Keratinocyte (primary cell): ENCODE results near the gene KPNA1. TPM values are rescaled to one million over a fixed set of nuclear protein-coding genes. Genes with fewer than 3 reads are reported as not detected.
A peak's percentile ranks its signal among the peaks of the same experiment; 100 is the strongest.

Experiments
- DNase-seq: peaks from one replicate; pipeline ENCODE4 v3.0.0-alpha.2; 2011; ENCODE audit warnings: low read depth, missing footprints, low spot score
- FAIRE-seq: peaks from 2 replicates; lab custom pipeline; 2011; peaks lifted over from hg19 to GRCh38; lab: Jason Lieb, UNC
- H2AFZ ChIP-seq: 2 replicates; pipeline ENCODE4 v1.6.0; 2012; ENCODE audit warnings: low read length, control low read depth, inconsistent platforms; ENCODE audit not compliant: control insufficient read depth
- H3K27ac ChIP-seq: 2 replicates; pipeline ENCODE4 v1.5.1; 2011; ENCODE audit warnings: low read length; ENCODE audit not compliant: control insufficient read depth, insufficient read depth
- H3K27me3 ChIP-seq: 3 replicates; pipeline ENCODE4 v1.6.0; 2011; ENCODE audit warnings: low read length; ENCODE audit not compliant: control insufficient read depth, insufficient read depth; ENCODE audit errors: extremely low read depth
- H3K36me3 ChIP-seq, 2 experiments: 2 replicates in 1 of 2; 3 replicates in 1 of 2; pipeline ENCODE4 v1.5.1; 2011; ENCODE audit warnings: low read length in 2 of 2, mild to moderate bottlenecking in 1 of 2; ENCODE audit not compliant: control insufficient read depth in 2 of 2, insufficient read depth in 2 of 2; ENCODE audit errors: extremely low read depth in 1 of 2
- H3K4me1 ChIP-seq: 3 replicates; pipeline ENCODE4 v1.5.1; 2011; ENCODE audit warnings: low read length; ENCODE audit not compliant: control insufficient read depth, insufficient read depth; ENCODE audit errors: extremely low read depth
- H3K4me2 ChIP-seq: 3 replicates; pipeline ENCODE4 v1.6.0; 2011; ENCODE audit warnings: low read depth, low read length; ENCODE audit not compliant: control insufficient read depth, insufficient read depth; ENCODE audit errors: extremely low read depth
- H3K4me3 ChIP-seq, 3 experiments: fragments of 200-600 bp in 1 of 3; sonication (generic) in 1 of 3; 2 replicates in 2 of 3; 3 replicates in 1 of 3; pipeline ENCODE4 v1.5.1; 2011 to 2016; ENCODE audit warnings: low read length in 3 of 3, mild to moderate bottlenecking in 3 of 3, control low read depth in 2 of 3, inconsistent platforms in 1 of 3, low read depth in 1 of 3, mixed read lengths in 1 of 3, mixed run types in 1 of 3, moderate library complexity in 1 of 3; ENCODE audit not compliant: control insufficient read depth in 2 of 3, insufficient read depth in 2 of 3; ENCODE audit errors: extremely low read depth in 1 of 3
- H3K79me2 ChIP-seq: 2 replicates; pipeline ENCODE4 v1.6.0; 2012; ENCODE audit warnings: low read length; ENCODE audit not compliant: control insufficient read depth, insufficient read depth
- H3K9ac ChIP-seq: 3 replicates; pipeline ENCODE4 v1.6.0; 2011; ENCODE audit warnings: low read length; ENCODE audit not compliant: control insufficient read depth, insufficient read depth; ENCODE audit errors: extremely low read depth
- H3K9me1 ChIP-seq: 3 replicates; pipeline ENCODE4 v1.6.0; 2011; ENCODE audit warnings: low read length; ENCODE audit not compliant: control insufficient read depth, insufficient read depth; ENCODE audit errors: extremely low read depth
- H3K9me3 ChIP-seq: 2 replicates; pipeline ENCODE4 v1.5.1; 2012; ENCODE audit warnings: low read depth, low read length; ENCODE audit not compliant: control insufficient read depth
- H4K20me1 ChIP-seq: 3 replicates; pipeline ENCODE4 v1.6.0; 2011; ENCODE audit warnings: low read length; ENCODE audit not compliant: control insufficient read depth, insufficient read depth; ENCODE audit errors: extremely low read depth
- CTCF ChIP-seq, 3 experiments: IDR thresholded peaks in 1 of 3; conservative IDR thresholded peaks in 1 of 3; optimal IDR thresholded peaks in 1 of 3; 2 replicates in 2 of 3; 3 replicates in 1 of 3; pipeline versions ENCODE3 to v1.5.1; 2011; ENCODE audit warnings: low read length in 3 of 3, mild to moderate bottlenecking in 3 of 3, moderate library complexity in 2 of 3, control low read depth in 1 of 3, inconsistent platforms in 1 of 3; ENCODE audit not compliant: insufficient read depth in 2 of 3; ENCODE audit errors: extremely low read depth in 1 of 3
- EZH2 ChIP-seq: IDR thresholded peaks from one replicate; pipeline ENCODE4 v1.6.1; 2012; ENCODE audit warnings: inconsistent platforms, mild to moderate bottlenecking, low read length, moderate library complexity
- dilution Hi-C: fragments of 300-500 bp; cut with MboI; formaldehyde crosslinking; loops from one replicate; pipeline ENCODE4 v1.7.0; 2020; ENCODE audit warnings: low sequenced_read_pairs; ENCODE audit not compliant: extremely low pct_ligation_motif_present
- polyA plus RNA-seq, 5 experiments: library from polyadenylated mRNA; depleted of rRNA in 3 of 5; stranded (reverse) in 3 of 5; stranded (forward) in 1 of 5; unstranded in 1 of 5; fragments of >200 nt; gene quantifications; 1 replicate in 1 of 5; 2 replicates in 3 of 5; 3 replicates in 1 of 5; pipeline versions ENCODE4 v1.2.1 to v1.2.3, GENCODE V29; 2011 to 2012; ENCODE audit warnings: missing spikeins in 2 of 5, low read depth in 1 of 5, low replicate concordance in 1 of 5

Gene KPNA1
- polyA plus RNA-seq, 1 donor (not counting 4 experiments of a cell fraction or from before 2014, with no cell fraction given), result 66.7 TPM

- DNase-seq (peak; percentile 54), FAIRE-seq (peak; percentile 67)
- Histone ChIP-seq H3K9me1 (no peaks in the 10 kb centered on the region), H3K9ac (peak within 1 kb of the TSS; percentile 94), H3K79me2 (peaks cover 39% of the 10 kb centered on the region), H3K4me3 (peak within 1 kb of the TSS; percentile 83 to 95 (median 94)), H3K4me1 (peaks cover 19% of the 10 kb centered on the region), H3K36me3 (no peaks in the 10 kb centered on the region), H3K4me2 (peak within 1 kb of the TSS; percentile 94), H3K27me3 (no peaks in the 10 kb centered on the region), H3K27ac (peak within 1 kb of the TSS; percentile 87), H3K9me3 (no peaks in the 10 kb centered on the region), H2AFZ (peak within 1 kb of the TSS; percentile 91), H4K20me1 (no peaks in the 10 kb centered on the region)
- dilution Hi-C loops, result no loop called here
- TF ChIP-seq EZH2 (no peak), CTCF (optimal IDR thresholded peaks at IDR 0.05 in 1 of 3, IDR thresholded peaks at IDR 0.05 in 1 of 3, conservative IDR thresholded peaks at IDR 0.05 in 1 of 3; ENCODE audit: extremely low read depth in 1 of 3, insufficient read depth in 2 of 3, low read length in 3 of 3) (peak; percentile 26 to 82 (median 55))
These were observed 130.7 kb downstream of the KPNA1 start, which contains the start of gene FAM162A for GRCh38 chr3:122383771-122384697. Gene FAM162A, plus strand, starts transcription at chr3:122384182. Its CDS starts 84 bp downstream, at chr3:122384266.

GRCh38 chr3:122382888-122383666, 131.7 kb downstream of the KPNA1 start, which contains the start of gene MIX23:
Gene MIX23, minus strand, starts transcription at chr3:122383231. Its CDS starts 7 bp downstream, at chr3:122383224.
- Histone ChIP-seq H3K36me3 (no peaks in the 10 kb centered on the region), H3K4me1 (peaks cover 19% of the 10 kb centered on the region), H3K9ac (peak within 1 kb of the TSS; percentile 94), H3K27me3 (no peaks in the 10 kb centered on the region), H3K4me2 (peak within 1 kb of the TSS; percentile 94), H3K9me1 (no peaks in the 10 kb centered on the region), H3K79me2 (peaks cover 46% of the 10 kb centered on the region), H2AFZ (peak within 1 kb of the TSS; percentile 91), H3K27ac (peak within 1 kb of the TSS; percentile 87), H3K9me3 (no peaks in the 10 kb centered on the region), H4K20me1 (no peaks in the 10 kb centered on the region), H3K4me3 (peak within 1 kb of the TSS; percentile 83 to 95 (median 94))
- FAIRE-seq (peak; percentile 88), DNase-seq (no peak)
- TF ChIP-seq CTCF (optimal IDR thresholded peaks at IDR 0.05 in 1 of 3, IDR thresholded peaks at IDR 0.05 in 1 of 3, conservative IDR thresholded peaks at IDR 0.05 in 1 of 3; ENCODE audit: extremely low read depth in 1 of 3, insufficient read depth in 2 of 3, low read length in 3 of 3) (no peak), EZH2 (no peak)
- dilution Hi-C loops, result no loop called here
